GM12878 (cell line): ENCODE measurements around the gene NAT10. TPM values are rescaled to one million over a fixed set of nuclear protein-coding genes. Genes with fewer than 3 reads are reported as not detected.

ENCODE experiments used
- ATAC-seq: fragments of 200-7000 bp; cut with Tn5 transposase; 3 replicates; pipeline ENCODE4 v1.9.1; 2020; ENCODE audit warnings: mild to moderate bottlenecking, moderate library complexity
- BruUV-seq: library from RNA; stranded (reverse); fragments of 400-500 nt; replicated peaks from 2 replicates; lab custom pipeline; 2021; lab: Mats Ljungman, UMichigan
- CTCF ChIA-PET: fragments of 300-600 bp; sonication (Branson Sonifier 250); formaldehyde crosslinking; extraction: SDS; loops from one replicate; lab custom pipeline; 2021; ENCODE audit warnings: inconsistent platforms; lab: Yijun Ruan, JAX
- POLR2A ChIA-PET: fragments of 350-600 bp; formaldehyde crosslinking; extraction: SDS; loops from one replicate; lab custom pipeline; 2021; ENCODE audit warnings: inconsistent platforms; lab: Charles Lee
- RAD21 ChIA-PET: fragments of 300-600 bp; sonication (Branson Sonifier 250); formaldehyde crosslinking; loops from one replicate; lab custom pipeline; 2023; ENCODE audit warnings: antibody characterized with exemption; ENCODE audit not compliant: unreplicated experiment; lab: Charles Lee
- SMC1A ChIA-PET: fragments of 300-600 bp; sonication (Branson Sonifier 250); formaldehyde crosslinking; loops from one replicate; lab custom pipeline; 2023; ENCODE audit not compliant: unreplicated experiment, uncharacterized antibody; lab: Charles Lee
- DNase-seq: peaks from one replicate; pipeline ENCODE4 v3.0.0-alpha.2; 2011; ENCODE audit warnings: low read depth, low spot score
- FAIRE-seq: peaks from 3 replicates; lab custom pipeline; 2011; peaks lifted over from hg19 to GRCh38; lab: Jason Lieb, UNC
- H2AFZ ChIP-seq: 2 replicates; pipeline ENCODE4 v1.6.0; 2011; ENCODE audit warnings: low read depth, low read length, control low read depth; ENCODE audit not compliant: control insufficient read depth
- H3K27ac ChIP-seq: 2 replicates; pipeline ENCODE4 v1.5.1; 2011; ENCODE audit warnings: control low read depth; ENCODE audit not compliant: control insufficient read depth, insufficient read depth
- H3K27me3 ChIP-seq, 2 experiments: replicated peaks in 1 of 2; 2 replicates each; pipeline versions ENCODE4 v1.6.0 to v1.6.1; 2011; ENCODE audit warnings: low read length in 1 of 2; ENCODE audit not compliant: control insufficient read depth in 2 of 2, insufficient read depth in 2 of 2
- H3K36me3 ChIP-seq, 2 experiments: 2 replicates each; pipeline ENCODE4 v1.5.1; 2011; ENCODE audit warnings: low read length in 1 of 2; ENCODE audit not compliant: control insufficient read depth in 2 of 2, insufficient read depth in 2 of 2
- H3K4me1 ChIP-seq: 2 replicates; pipeline ENCODE4 v1.6.1; 2011; ENCODE audit warnings: mild to moderate bottlenecking, low read length, moderate library complexity, mixed read lengths; ENCODE audit not compliant: control insufficient read depth, insufficient read depth
- H3K4me2 ChIP-seq: 2 replicates; pipeline ENCODE4 v1.6.0; 2011; ENCODE audit warnings: control low read depth; ENCODE audit not compliant: control insufficient read depth, insufficient read depth
- H3K4me3 ChIP-seq: fragments of 200-600 bp; sonication (generic); 2 replicates; pipeline ENCODE4 v1.5.1; 2016
- H3K79me2 ChIP-seq: 2 replicates; pipeline ENCODE4 v1.6.0; 2011; ENCODE audit warnings: low read length; ENCODE audit not compliant: control insufficient read depth, insufficient read depth
- H3K9ac ChIP-seq: 2 replicates; pipeline ENCODE4 v1.8.0; 2011; ENCODE audit warnings: low read length, control low read depth, mixed read lengths; ENCODE audit not compliant: control insufficient read depth, insufficient read depth
- H3K9me3 ChIP-seq: replicated peaks from 3 replicates; pipeline ENCODE4 v1.5.1; 2011; ENCODE audit warnings: mild to moderate bottlenecking, low read length; ENCODE audit not compliant: control insufficient read depth, insufficient read depth
- H4K20me1 ChIP-seq: 2 replicates; pipeline ENCODE4 v1.6.0; 2011; ENCODE audit not compliant: control insufficient read depth, insufficient read depth
- CBX3 ChIP-seq: fragments of 200-600 bp; sonication (generic); IDR thresholded peaks from 2 replicates; pipeline ENCODE4 v1.6.1; 2016; ENCODE audit warnings: low read depth, borderline replicate concordance
- CHD1 ChIP-seq: IDR thresholded peaks from 2 replicates; pipeline ENCODE4 v1.6.1; 2012; ENCODE audit warnings: low read depth, low read length, improper control_type of control experiment
- CHD4 ChIP-seq: fragments of 200-600 bp; sonication (generic); IDR thresholded peaks from 2 replicates; pipeline ENCODE4 v1.6.1; 2016; ENCODE audit warnings: mild to moderate bottlenecking
- MYC ChIP-seq: IDR thresholded peaks from 2 replicates; pipeline ENCODE4 v1.6.1; 2011; ENCODE audit warnings: mild to moderate bottlenecking, low read length, moderate library complexity, inconsistent platforms; ENCODE audit not compliant: insufficient read depth, insufficient replicate concordance, insufficient read length, severe bottlenecking
- NBN ChIP-seq: fragments of 450-650 bp; IDR thresholded peaks from 2 replicates; pipeline ENCODE4 v1.6.1; 2016
- SMARCA5 ChIP-seq: fragments of 450-650 bp; IDR thresholded peaks from 2 replicates; pipeline ENCODE4 v1.6.1; 2017; ENCODE audit warnings: mild to moderate bottlenecking
- ZNF207 ChIP-seq: fragments of 450-650 bp; IDR thresholded peaks from 2 replicates; pipeline ENCODE4 v1.6.1; 2014; ENCODE audit warnings: antibody characterized with exemption, mild to moderate bottlenecking, borderline replicate concordance
- ZNF687 ChIP-seq: fragments of 450-650 bp; IDR thresholded peaks from 2 replicates; pipeline ENCODE4 v1.6.1; 2017; ENCODE audit warnings: mild to moderate bottlenecking, moderate library complexity
- WGBS: methylation state at CpG from one replicate; pipeline ENCODE4 v1.1.6; 2016; ENCODE audit warnings: low lambda C conversion rate; ENCODE audit not compliant: insufficient replicate concordance, insufficient coverage; ENCODE audit errors: missing lambda C conversion rate; 5-methylcytosine and 5-hydroxymethylcytosine counted together
- in situ Hi-C: fragments of 300-500 bp; cut with MboI; formaldehyde crosslinking; loops from 9 replicates; pipeline ENCODE4 v1.14.3; 2018; ENCODE audit warnings: mixed read lengths
- intact Hi-C: fragments of 100-400 bp; cut with micrococcal nuclease; formaldehyde crosslinking; loops from one replicate; pipeline ENCODE4 v1.14.2; 2022; ENCODE audit not compliant: unreplicated experiment
- polyA plus RNA-seq, 11 experiments: library from polyadenylated mRNA; depleted of rRNA in 4 of 11; unstranded in 6 of 11; stranded (reverse) in 5 of 11; fragments of >200 nt; fragmentation: Nextera tagmentation in 4 of 11; fragmentation: Illumina TruSeq in 1 of 11; extraction: Ambion mirVana in 4 of 11; extraction: Trizol in 1 of 11; gene quantifications; 1 replicate in 1 of 11; 2 replicates in 10 of 11; pipeline versions ENCODE4 v1.2.1 to v1.2.3, GENCODE V29; 2011 to 2016; ENCODE audit warnings: inconsistent platforms in 2 of 11, missing spikeins in 2 of 11, low read depth in 1 of 11
- total RNA-seq, 4 experiments: library from RNA; depleted of rRNA in 3 of 4; stranded (reverse); fragments of >200 nt in 3 of 4; fragmentation: Illumina TruSeq in 1 of 4; extraction: Trizol in 1 of 4; gene quantifications; 2 replicates each; pipeline versions ENCODE4 v1.2.1 to v1.2.3, GENCODE V29; 2013 to 2021

NAT10 gene
- total and polyA plus RNA-seq, 10 of the 15 experiments (the other 5 are each of a cell fraction or from before 2014, with no cell fraction given), result 45.1 to 95.5 (median 72.8) TPM

- intact Hi-C loops, result loop anchor here (5.0 to 10.0 kb wide), 2 partner anchors 172 to 295 kb away; no protein-coding TSS in a partner anchor
- Histone ChIP-seq H3K9ac (no peak overlapping the region), H3K4me2 (no peak overlapping the region), H3K4me1 (peaks cover 2% of the 10 kb centered on the region), H4K20me1 (no peaks in the 10 kb centered on the region), H3K36me3 (no peaks in the 10 kb centered on the region; a peak in 1 of 4 replicates), H3K4me3 (no peak overlapping the region), H2AFZ (no peak overlapping the region), H3K79me2 (no peaks in the 10 kb centered on the region), H3K27ac (no peak overlapping the region), H3K27me3 (no peaks in the 10 kb centered on the region), H3K9me3 (no peaks in the 10 kb centered on the region)
- RAD21 ChIA-PET, result interaction anchor here (0.7 to 13.0 kb wide), 4 partner anchors 9 to 182 kb away, joined by 3 to 249 read pairs (median 4); partner anchors contain the start of gene ABTB2
- POLR2A ChIA-PET, result no interaction called here
- no peak for FAIRE-seq
- SMC1A ChIA-PET, result interaction anchor here (0.6 to 1.3 kb wide), 3 partner anchors 23 to 324 kb away, joined by 3 read pairs; no protein-coding TSS in a partner anchor
- in situ Hi-C loops, result loop anchor here (25.0 kb wide), 1 partner anchor 318 kb away; no protein-coding TSS in a partner anchor
- no peak for DNase-seq
- CTCF ChIA-PET, result interaction anchor here (1.6 kb wide), 2 partner anchors 20 to 188 kb away, joined by 3 to 5 read pairs; partner anchors contain the start of gene ABTB2
- ATAC-seq, result no peak
- WGBS, result 67% methylated on average over 8 of the region's 8 CpGs
- no TSS peak for BruUV-seq
- TF ChIP-seq SMARCA5 (no peak), CHD1 (no peak), ZNF687 (no peak), NBN (no peak), CBX3 (no peak), MYC (no peak), CHD4 (no peak), ZNF207 (no peak)
Observed at GRCh38 chr11:34169686-34170085, 64.3 kb downstream of the NAT10 start.
